Kidney (tissue), 14 donors: ENCODE data around the gene GPN2. TPM values are rescaled to one million over a fixed set of nuclear protein-coding genes. Genes with fewer than 3 reads are reported as not detected.

ENCODE experiments used
- DNase-seq, 5 donors: peaks; one replicate each; pipeline ENCODE4 v3.0.0-alpha.2; 2013 to 2020
- FAIRE-seq: peaks from 2 replicates; lab custom pipeline; 2012; peaks lifted over from hg19 to GRCh38; lab: Jason Lieb, UNC
- H3K27ac ChIP-seq, 2 donors: one replicate each; pipeline ENCODE4 v1.7.0; 2013; ENCODE audit warnings: low read depth in 2 of 2, low read length in 2 of 2, inconsistent platforms in 1 of 2
- H3K27me3 ChIP-seq: one replicate; pipeline ENCODE4 v1.7.1; 2013; ENCODE audit warnings: low read length, inconsistent platforms; ENCODE audit not compliant: control insufficient read depth, insufficient read depth
- H3K36me3 ChIP-seq, 3 donors: one replicate each; pipeline versions ENCODE4 v1.7.0 to v1.7.1; 2013; ENCODE audit warnings: low read length in 3 of 3, control low read depth in 1 of 3, inconsistent platforms in 1 of 3; ENCODE audit not compliant: insufficient read depth in 3 of 3, control insufficient read depth in 2 of 3
- H3K4me1 ChIP-seq, 3 donors: one replicate each; pipeline versions ENCODE4 v1.7.0 to v1.7.1; 2013; ENCODE audit warnings: low read length in 3 of 3, inconsistent platforms in 1 of 3, low read depth in 1 of 3; ENCODE audit not compliant: control insufficient read depth in 2 of 3, insufficient read depth in 2 of 3
- H3K4me3 ChIP-seq, 3 donors: one replicate each; pipeline versions ENCODE4 v1.7.0 to v1.8.1; 2013; ENCODE audit warnings: low read length in 3 of 3, control low read depth in 1 of 3, inconsistent platforms in 1 of 3
- H3K9ac ChIP-seq, 3 donors: one replicate each; pipeline versions ENCODE4 v1.7.0 to v1.7.1; 2013; ENCODE audit warnings: low read length in 3 of 3, control low read depth in 1 of 3, inconsistent platforms in 1 of 3
- H3K9me3 ChIP-seq, 3 donors: one replicate each; pipeline versions ENCODE4 v1.7.0 to v1.7.1; 2013; ENCODE audit warnings: low read length in 3 of 3, control low read depth in 1 of 3, inconsistent platforms in 1 of 3; ENCODE audit not compliant: control insufficient read depth in 2 of 3, insufficient read depth in 1 of 3
- intact Hi-C: fragments of 100-400 bp; cut with DNase I; formaldehyde crosslinking; loops from one replicate; pipeline ENCODE4 v1.11.1; 2022
- polyA plus RNA-seq: library from polyadenylated mRNA; stranded (reverse); fragments of 350-450 nt; fragmentation: Illumina TruSeq; extraction: RNeasy Lipid Tissue Mini Kit (QIAGEN cat#74804); gene quantifications from one replicate; pipeline ENCODE4 v1.2.3, GENCODE V29; 2014; ENCODE audit warnings: low read depth, low replicate concordance; ENCODE audit not compliant: insufficient read depth
- total RNA-seq: library from RNA; stranded (reverse); fragmentation: NEBNext Ultra II Directional; extraction: Animal tissue kit (Norgen Biotek cat#: 25700); gene quantifications from one replicate; pipeline ENCODE4 v1.2.1, GENCODE V29; 2021
- TF ChIP-seq, protein P1 (sequence below): IDR thresholded peaks from 3 replicates; pipeline ENCODE4 v1.5.1; 2012; ENCODE audit warnings: mild to moderate bottlenecking, moderate library complexity, borderline replicate concordance; ENCODE audit not compliant: insufficient read depth; ENCODE audit errors: extremely low read depth
- donor health status: control.
- donor health status: control.
- donor health status: control.
- donor health status: control.
- donor health status: control.
- donor health status: DM: yes; HTN: yes; CAD: no.
- donor health status: Normal renal cell carcinoma (clear cell type).

Gene GPN2
- total and polyA plus RNA-seq, 2 donors from 2014 or later: 24.6 to 28.8 TPM

GRCh38 chr1:26907071-26907917, 17.2 kb upstream of the GPN2 start:
- Histone ChIP-seq H3K4me3 (no peak overlapping the region), H3K9ac (no peak overlapping the region), H3K27me3 (no peaks in the 10 kb centered on the region), H3K27ac (peak overlapping the region in 1 of 2 donors; percentile 71), H3K36me3 (no peaks in the 10 kb centered on the region), H3K9me3 (no peaks in the 10 kb centered on the region), H3K4me1 (peaks cover 0 to 13% (median 9%) of the 10 kb centered on the region in 3 donors)
- no peak for FAIRE-seq
- DNase-seq: peak in 1 of 5 donors; percentile 88
- TF ChIP-seq, protein P1, sequence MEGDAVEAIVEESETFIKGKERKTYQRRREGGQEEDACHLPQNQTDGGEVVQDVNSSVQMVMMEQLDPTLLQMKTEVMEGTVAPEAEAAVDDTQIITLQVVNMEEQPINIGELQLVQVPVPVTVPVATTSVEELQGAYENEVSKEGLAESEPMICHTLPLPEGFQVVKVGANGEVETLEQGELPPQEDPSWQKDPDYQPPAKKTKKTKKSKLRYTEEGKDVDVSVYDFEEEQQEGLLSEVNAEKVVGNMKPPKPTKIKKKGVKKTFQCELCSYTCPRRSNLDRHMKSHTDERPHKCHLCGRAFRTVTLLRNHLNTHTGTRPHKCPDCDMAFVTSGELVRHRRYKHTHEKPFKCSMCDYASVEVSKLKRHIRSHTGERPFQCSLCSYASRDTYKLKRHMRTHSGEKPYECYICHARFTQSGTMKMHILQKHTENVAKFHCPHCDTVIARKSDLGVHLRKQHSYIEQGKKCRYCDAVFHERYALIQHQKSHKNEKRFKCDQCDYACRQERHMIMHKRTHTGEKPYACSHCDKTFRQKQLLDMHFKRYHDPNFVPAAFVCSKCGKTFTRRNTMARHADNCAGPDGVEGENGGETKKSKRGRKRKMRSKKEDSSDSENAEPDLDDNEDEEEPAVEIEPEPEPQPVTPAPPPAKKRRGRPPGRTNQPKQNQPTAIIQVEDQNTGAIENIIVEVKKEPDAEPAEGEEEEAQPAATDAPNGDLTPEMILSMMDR: no peak
- intact Hi-C loops: no loop called here

- Histone ChIP-seq H3K27ac (peak overlapping the region; percentile 79 to 87), H3K4me3 (peak overlapping the region; percentile 79 to 95 (median 81)), H3K9ac (peak overlapping the region; percentile 90 to 92 (median 90)), H3K27me3 (no peaks in the 10 kb centered on the region), H3K36me3 (no peaks in the 10 kb centered on the region), H3K9me3 (no peaks in the 10 kb centered on the region), H3K4me1 (peaks cover 0 to 14% (median 3%) of the 10 kb centered on the region in 3 donors)
- DNase-seq (no peak), FAIRE-seq (no peak)
- TF ChIP-seq, protein P1: no peak
- intact Hi-C loops: no loop called here
Measured at GRCh38 chr1:26900815-26901511, 10.9 kb upstream of the GPN2 start.

DNA sequence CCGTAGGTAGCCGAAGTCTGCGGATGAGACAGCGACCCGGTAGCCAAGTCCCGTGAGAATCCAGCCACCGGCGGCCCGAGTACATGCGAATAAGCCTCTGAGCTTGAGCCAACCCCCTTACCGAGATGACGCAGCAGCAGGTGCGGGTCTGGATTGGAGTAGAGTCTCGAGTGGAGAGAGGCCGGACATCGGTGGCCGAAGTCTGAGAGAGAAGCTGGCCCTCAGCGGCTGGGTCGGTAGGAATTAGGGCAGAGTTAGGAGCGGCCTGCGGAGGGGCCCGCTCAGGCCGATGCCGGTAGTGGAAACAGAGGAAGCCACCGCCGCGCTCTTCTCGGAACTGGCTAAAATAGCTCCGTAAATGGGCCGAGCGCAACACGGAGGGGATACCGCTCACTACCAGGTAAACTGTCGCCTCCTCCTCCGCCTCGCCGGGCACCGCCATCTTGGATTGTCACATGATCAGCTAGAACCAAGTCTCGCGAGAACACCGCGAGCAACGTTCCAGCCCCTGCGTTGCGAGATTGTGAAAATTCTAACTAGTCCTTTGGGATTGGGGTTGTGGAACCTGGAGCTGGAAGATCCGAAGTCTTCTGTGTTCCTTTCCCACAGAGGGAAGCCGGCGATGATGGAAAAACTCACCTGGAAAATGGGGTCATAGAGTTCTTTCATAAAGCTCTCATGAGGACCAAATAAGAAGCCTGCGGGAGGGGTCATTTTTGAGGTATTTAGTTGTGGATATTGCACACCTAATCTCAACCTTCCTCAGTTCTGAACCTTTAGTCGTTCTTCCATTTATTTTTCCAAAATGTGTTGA, 10.1 kb upstream of the GPN2 start, which contains the start of gene GPATCH3:
TSS of gene GPATCH3 (minus strand) at position 467 of the 814 bp plus-strand sequence. CDS start at position 442, 25 bp downstream.
- H3K4me1 ChIP-seq: peaks cover 0 to 14% (median 3%) of the 10 kb centered on the region in 3 donors
- no peak for FAIRE-seq
- DNase-seq: peak; percentile 94 to 97 (median 96)
- intact Hi-C loops: no loop called here
- H3K27ac ChIP-seq: peak within 1 kb of the TSS; percentile 79 to 87
- peak within 1 kb of the TSS; percentile 79 to 95 (median 81) for H3K4me3 ChIP-seq
- no peaks in the 10 kb centered on the region for H3K27me3 ChIP-seq
- no peaks in the 10 kb centered on the region for H3K9me3 ChIP-seq
- no peaks in the 10 kb centered on the region for H3K36me3 ChIP-seq
- H3K9ac ChIP-seq: peak within 1 kb of the TSS; percentile 90 to 92 (median 90)
- TF ChIP-seq, protein P1: peak; percentile 24
